Chondrocyte (in vitro differentiated cells): ENCODE results near the gene UBAP1. TPM values are rescaled to one million over a fixed set of nuclear protein-coding genes. Genes with fewer than 3 reads are reported as not detected.

Experiments
- DNase-seq: peaks from one replicate; pipeline ENCODE4 v3.0.0; 2021; ENCODE audit warnings: mixed read lengths, low spot score
- H3K27ac Mint-ChIP-seq: one replicate; pipeline ENCODE4 v1.8.0; 2021; ENCODE audit warnings: mild to moderate bottlenecking, moderate library complexity, mixed read lengths; ENCODE audit not compliant: unreplicated experiment
- H3K27me3 Mint-ChIP-seq: 2 replicates; pipeline ENCODE4 v1.8.0; 2021; ENCODE audit warnings: low read depth, mixed read lengths
- H3K36me3 Mint-ChIP-seq: 2 replicates; pipeline ENCODE4 v1.8.0; 2021; ENCODE audit warnings: low read depth, mixed read lengths
- H3K4me1 Mint-ChIP-seq: 2 replicates; pipeline ENCODE4 v1.8.0; 2021; ENCODE audit warnings: low read depth, mild to moderate bottlenecking, mixed read lengths
- H3K4me3 Mint-ChIP-seq: one replicate; pipeline ENCODE4 v1.8.0; 2021; ENCODE audit warnings: mild to moderate bottlenecking, moderate library complexity, mixed read lengths; ENCODE audit not compliant: unreplicated experiment
- H3K9me3 Mint-ChIP-seq: 2 replicates; pipeline ENCODE4 v1.8.0; 2021; ENCODE audit warnings: low read depth, mixed read lengths
- total RNA-seq: library from RNA; stranded (reverse); gene quantifications from 3 replicates; pipeline ENCODE4 v1.2.1, GENCODE V29; 2021
- TF ChIP-seq, protein P1 (sequence below): fragments of 200-600 bp; sonication (generic); IDR thresholded peaks from 2 replicates; pipeline ENCODE4 v1.5.0; 2021; ENCODE audit warnings: antibody characterized with exemption, mild to moderate bottlenecking, moderate library complexity

UBAP1 gene
- total RNA-seq, 1 donor from 2014 or later, result 33.3 TPM

DNA sequence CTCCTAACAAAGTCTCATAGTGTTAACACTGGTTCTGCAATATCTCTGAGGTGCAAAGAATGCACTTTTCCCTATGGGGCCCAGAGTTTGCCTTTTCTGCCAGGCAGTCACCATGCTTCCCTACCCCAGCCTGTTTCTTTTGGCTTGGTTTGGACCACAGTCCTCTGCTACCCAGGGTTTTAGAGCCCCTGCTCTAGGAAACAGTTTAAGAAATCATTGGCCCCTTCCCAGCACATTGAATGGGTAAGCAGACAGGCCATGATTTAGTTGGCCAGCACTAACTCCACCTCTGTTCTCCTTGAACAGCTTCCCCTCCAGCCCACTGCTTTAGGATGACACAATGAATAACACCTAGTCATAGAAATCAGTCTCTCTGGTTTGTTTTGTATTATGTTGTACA is 73.2 kb downstream of the UBAP1 start:
- Mint-ChIP-seq H3K4me1 (peaks cover 60% of the 10 kb centered on the region), H3K27ac (peak overlapping the region; percentile 64), H3K36me3 (peaks cover 14% of the 10 kb centered on the region), H3K4me3 (no peak overlapping the region), H3K27me3 (no peaks in the 10 kb centered on the region), H3K9me3 (no peaks in the 10 kb centered on the region)
- DNase-seq, result no peak
- TF ChIP-seq, protein P1, sequence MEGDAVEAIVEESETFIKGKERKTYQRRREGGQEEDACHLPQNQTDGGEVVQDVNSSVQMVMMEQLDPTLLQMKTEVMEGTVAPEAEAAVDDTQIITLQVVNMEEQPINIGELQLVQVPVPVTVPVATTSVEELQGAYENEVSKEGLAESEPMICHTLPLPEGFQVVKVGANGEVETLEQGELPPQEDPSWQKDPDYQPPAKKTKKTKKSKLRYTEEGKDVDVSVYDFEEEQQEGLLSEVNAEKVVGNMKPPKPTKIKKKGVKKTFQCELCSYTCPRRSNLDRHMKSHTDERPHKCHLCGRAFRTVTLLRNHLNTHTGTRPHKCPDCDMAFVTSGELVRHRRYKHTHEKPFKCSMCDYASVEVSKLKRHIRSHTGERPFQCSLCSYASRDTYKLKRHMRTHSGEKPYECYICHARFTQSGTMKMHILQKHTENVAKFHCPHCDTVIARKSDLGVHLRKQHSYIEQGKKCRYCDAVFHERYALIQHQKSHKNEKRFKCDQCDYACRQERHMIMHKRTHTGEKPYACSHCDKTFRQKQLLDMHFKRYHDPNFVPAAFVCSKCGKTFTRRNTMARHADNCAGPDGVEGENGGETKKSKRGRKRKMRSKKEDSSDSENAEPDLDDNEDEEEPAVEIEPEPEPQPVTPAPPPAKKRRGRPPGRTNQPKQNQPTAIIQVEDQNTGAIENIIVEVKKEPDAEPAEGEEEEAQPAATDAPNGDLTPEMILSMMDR, result no peak

DNA sequence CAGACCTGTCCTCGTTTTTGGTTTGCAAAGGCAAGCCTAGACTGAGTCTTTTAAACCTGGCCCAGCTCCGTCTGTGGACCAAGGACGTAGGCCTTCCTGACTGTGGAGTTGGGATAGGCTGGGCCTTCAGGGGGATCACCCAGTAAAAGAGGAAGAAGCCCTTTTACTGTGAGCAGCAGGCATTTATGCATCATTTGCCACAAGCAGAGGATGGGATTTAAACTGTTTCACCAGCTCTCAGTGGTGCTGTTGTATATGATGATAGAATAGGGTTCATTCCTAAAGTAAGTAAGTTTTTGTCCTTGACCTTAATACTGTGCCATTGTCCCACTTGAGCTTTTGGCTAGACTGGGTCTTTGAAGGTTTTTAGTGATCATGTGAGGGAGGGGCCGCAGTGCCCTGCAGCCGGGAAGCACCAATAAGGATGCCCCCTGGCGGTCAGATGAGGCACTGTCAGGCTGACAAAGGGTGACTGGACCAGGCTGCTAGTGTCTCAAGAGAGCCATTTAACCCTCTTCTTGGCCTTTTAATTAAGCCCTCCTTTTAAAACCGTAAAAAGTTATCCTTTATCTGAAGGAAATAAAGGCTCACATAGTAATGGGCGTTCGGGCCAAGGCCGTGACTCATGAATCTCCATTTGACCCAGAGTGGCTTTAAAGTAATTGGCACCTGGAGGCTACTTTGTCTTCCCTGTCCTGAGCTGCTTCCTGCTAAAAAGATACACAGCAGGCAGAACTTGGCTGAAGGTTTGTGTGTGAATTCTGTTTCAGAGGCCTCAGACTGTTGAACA is 74.0 kb downstream of the UBAP1 start:
- no peak for DNase-seq
- peaks cover 57% of the 10 kb centered on the region for H3K4me1 Mint-ChIP-seq
- no peaks in the 10 kb centered on the region for H3K9me3 Mint-ChIP-seq
- TF ChIP-seq, protein P1, result peak; percentile 93
- H3K4me3 Mint-ChIP-seq, result no peak overlapping the region
- H3K27me3 Mint-ChIP-seq, result no peaks in the 10 kb centered on the region
- H3K27ac Mint-ChIP-seq, result peak overlapping the region; percentile 74
- peaks cover 14% of the 10 kb centered on the region for H3K36me3 Mint-ChIP-seq

DNA sequence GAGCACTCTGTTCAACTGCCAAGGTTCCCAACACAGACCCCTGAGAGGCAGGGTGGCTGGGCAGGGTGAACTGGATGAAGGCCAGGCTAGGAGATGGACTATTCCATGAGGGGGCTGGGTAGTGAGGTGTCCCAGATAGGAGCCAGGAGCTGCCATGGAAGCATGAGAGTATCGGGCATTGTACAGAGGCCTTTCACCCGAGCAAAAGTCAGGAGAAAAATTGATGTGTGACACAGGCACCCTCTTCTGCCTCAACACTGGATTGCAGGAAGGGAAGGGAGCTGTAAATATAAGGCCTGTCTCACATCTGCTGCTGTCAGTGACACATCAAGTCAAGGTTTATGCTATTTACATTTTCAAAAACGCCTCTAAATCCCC is 74.6 kb downstream of the UBAP1 start:
- peaks cover 14% of the 10 kb centered on the region for H3K36me3 Mint-ChIP-seq
- H3K9me3 Mint-ChIP-seq, result no peaks in the 10 kb centered on the region
- H3K27me3 Mint-ChIP-seq, result no peaks in the 10 kb centered on the region
- no peak overlapping the region for H3K4me3 Mint-ChIP-seq
- no peak for DNase-seq
- peaks cover 51% of the 10 kb centered on the region for H3K4me1 Mint-ChIP-seq
- TF ChIP-seq, protein P1, result no peak
- peak overlapping the region; percentile 74 for H3K27ac Mint-ChIP-seq

DNA sequence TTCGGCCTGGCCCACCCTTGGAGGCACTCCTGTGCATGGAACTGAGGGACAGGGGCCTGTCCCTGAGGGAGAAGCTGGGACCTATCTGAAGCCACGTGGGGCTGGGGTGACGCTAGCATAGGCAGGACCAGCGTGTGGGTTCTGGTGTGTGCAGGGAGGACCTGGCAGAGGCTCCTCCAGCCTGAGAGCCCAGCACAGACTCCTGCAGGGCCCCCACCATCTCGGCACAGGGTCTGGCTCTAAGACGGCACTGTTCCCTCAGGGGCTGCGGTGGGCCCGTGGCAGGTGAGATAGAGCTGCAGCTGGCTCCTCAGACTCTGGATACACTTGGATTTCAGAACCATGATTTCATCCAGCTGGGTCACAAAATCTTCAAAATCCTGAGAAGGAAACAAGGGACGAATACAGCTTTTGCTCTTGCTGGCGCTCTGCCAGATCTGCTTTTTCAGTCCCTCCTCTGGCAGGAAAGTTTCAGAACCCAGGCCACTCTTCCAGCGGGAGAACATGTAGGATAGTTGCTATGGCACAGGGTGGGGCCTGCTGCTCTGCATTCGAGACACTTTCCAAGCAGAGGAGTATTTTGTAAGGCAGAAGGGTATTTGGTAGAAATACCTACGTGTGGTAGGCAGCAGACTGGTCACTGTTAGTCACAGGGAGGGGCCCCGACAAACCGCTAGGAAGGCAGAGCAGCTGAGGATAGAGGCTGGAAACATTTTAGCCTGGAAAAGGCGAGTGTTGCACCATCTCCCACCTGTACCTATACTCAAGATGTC is 75.5 kb downstream of the UBAP1 start:
- no peak for DNase-seq
- no peaks in the 10 kb centered on the region for H3K27me3 Mint-ChIP-seq
- TF ChIP-seq, protein P1, result no peak
- H3K27ac Mint-ChIP-seq, result peak overlapping the region; percentile 90
- peaks cover 45% of the 10 kb centered on the region for H3K4me1 Mint-ChIP-seq
- peaks cover 13% of the 10 kb centered on the region for H3K36me3 Mint-ChIP-seq
- no peaks in the 10 kb centered on the region for H3K9me3 Mint-ChIP-seq
- no peak overlapping the region for H3K4me3 Mint-ChIP-seq

DNA sequence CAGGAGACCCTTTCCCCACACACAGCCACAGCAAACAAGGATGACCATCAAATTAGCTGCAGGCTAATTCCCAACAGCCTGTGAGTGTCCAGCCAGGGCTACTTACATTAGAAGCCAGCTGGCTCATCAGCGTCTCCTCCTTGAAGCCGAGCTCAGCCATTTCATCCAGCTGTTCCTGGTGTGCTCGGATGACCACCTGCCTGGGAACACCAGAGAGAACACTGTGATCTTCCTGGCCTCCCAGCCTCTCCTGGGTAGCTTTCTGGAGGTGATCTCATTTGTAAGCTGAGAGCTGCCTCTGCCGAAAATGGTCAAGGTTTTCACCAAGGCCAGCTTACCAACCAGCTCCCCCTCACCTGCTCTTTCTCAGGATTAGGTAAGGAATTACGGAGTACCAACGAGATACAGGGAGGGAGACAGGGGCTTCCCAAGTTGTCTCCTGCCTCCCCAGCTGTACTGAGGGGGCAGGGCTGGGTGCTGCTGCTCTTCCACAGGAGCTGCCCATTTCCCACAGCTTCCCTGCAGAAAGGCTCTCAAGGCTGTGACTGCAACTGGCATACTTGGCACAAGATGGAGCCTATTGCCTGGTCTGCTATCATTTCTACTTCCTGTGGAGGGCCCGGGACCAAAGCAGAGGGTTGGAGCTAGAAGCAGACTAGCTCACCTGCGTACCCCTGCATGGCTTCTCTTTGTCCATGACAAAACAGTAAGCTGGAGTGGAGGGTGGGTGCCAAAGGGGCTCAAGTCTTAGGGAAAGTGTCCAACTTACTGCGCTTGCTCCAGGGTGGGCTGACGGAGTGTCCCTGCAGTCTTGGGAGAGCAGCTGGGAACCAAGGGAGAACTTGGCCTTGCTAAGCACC is 76.4 kb downstream of the UBAP1 start:
- no peak for DNase-seq
- TF ChIP-seq, protein P1, result no peak
- Mint-ChIP-seq H3K4me1 (peaks cover 45% of the 10 kb centered on the region), H3K27ac (peak overlapping the region; percentile 90), H3K4me3 (no peak overlapping the region), H3K27me3 (no peaks in the 10 kb centered on the region), H3K36me3 (peaks cover 10% of the 10 kb centered on the region), H3K9me3 (no peaks in the 10 kb centered on the region)
